CD8-positive, alpha-beta memory T cell (primary cell): ENCODE data around the gene NUCKS1. TPM values are rescaled to one million over a fixed set of nuclear protein-coding genes. Genes with fewer than 3 reads are reported as not detected.

ENCODE experiments used
- CTCF ChIA-PET: fragments of 350-600 bp; sonication (Branson Sonifier 250); formaldehyde crosslinking; loops from one replicate; lab custom pipeline; 2021; ENCODE audit warnings: antibody characterized with exemption; lab: Charles Lee
- POLR2A ChIA-PET: fragments of 350-600 bp; sonication (Branson Sonifier 250); formaldehyde crosslinking; loops from one replicate; lab custom pipeline; 2021; ENCODE audit warnings: antibody characterized with exemption; lab: Charles Lee
- DNase-seq, 5 donors: peaks; one replicate each; pipeline versions ENCODE4 v3.0.0 to v3.0.0-alpha.2; 2020 to 2022; ENCODE audit warnings: mixed read lengths in 1 of 5
- H3K27ac ChIP-seq: one replicate; pipeline ENCODE4 v1.7.0; 2013; ENCODE audit warnings: low read depth, mild to moderate bottlenecking, low read length, moderate library complexity
- H3K27me3 ChIP-seq: 2 replicates; pipeline ENCODE4 v1.7.0; 2013; ENCODE audit warnings: low read length, mild to moderate bottlenecking; ENCODE audit not compliant: insufficient read depth, poor library complexity, severe bottlenecking
- H3K36me3 ChIP-seq: 2 replicates; pipeline ENCODE4 v1.7.0; 2013; ENCODE audit warnings: mild to moderate bottlenecking, low read length, moderate library complexity; ENCODE audit not compliant: insufficient read depth
- H3K4me1 ChIP-seq: 2 replicates; pipeline ENCODE4 v1.7.0; 2013; ENCODE audit warnings: mild to moderate bottlenecking, low read length, moderate library complexity; ENCODE audit not compliant: insufficient read depth
- H3K4me3 ChIP-seq: 2 replicates; pipeline ENCODE4 v1.7.0; 2013; ENCODE audit warnings: mild to moderate bottlenecking, low read length
- H3K9me3 ChIP-seq: 2 replicates; pipeline ENCODE4 v1.7.0; 2013; ENCODE audit warnings: mild to moderate bottlenecking, low read length
- H3K27ac Mint-ChIP-seq, 8 donors: one replicate each; pipeline ENCODE4 v1.8.0; 2020 to 2021; ENCODE audit warnings: mixed read lengths in 8 of 8, mild to moderate bottlenecking in 6 of 8, inconsistent platforms in 3 of 8, moderate library complexity in 3 of 8
- H3K27me3 Mint-ChIP-seq, 2 donors: one replicate each; pipeline ENCODE4 v1.8.0; 2020 to 2021; ENCODE audit warnings: mixed read lengths in 2 of 2, mild to moderate bottlenecking in 1 of 2, moderate library complexity in 1 of 2
- H3K36me3 Mint-ChIP-seq, 3 donors: one replicate each; pipeline ENCODE4 v1.8.0; 2020 to 2021; ENCODE audit warnings: mixed read lengths in 3 of 3, inconsistent platforms in 1 of 3, mild to moderate bottlenecking in 1 of 3
- H3K4me1 Mint-ChIP-seq, 3 donors: one replicate each; pipeline ENCODE4 v1.8.0; 2020 to 2021; ENCODE audit warnings: mixed read lengths in 3 of 3, inconsistent platforms in 1 of 3, mild to moderate bottlenecking in 1 of 3
- H3K4me3 Mint-ChIP-seq, 7 donors: one replicate each; pipeline ENCODE4 v1.8.0; 2020 to 2021; ENCODE audit warnings: mixed read lengths in 7 of 7, mild to moderate bottlenecking in 6 of 7, moderate library complexity in 4 of 7, inconsistent platforms in 2 of 7
- H3K9me3 Mint-ChIP-seq, 5 donors: one replicate each; pipeline ENCODE4 v1.8.0; 2020 to 2022; ENCODE audit warnings: mixed read lengths in 5 of 5, mild to moderate bottlenecking in 3 of 5, moderate library complexity in 2 of 5, inconsistent platforms in 1 of 5
- polyA plus RNA-seq: library from polyadenylated mRNA; unstranded; fragments of 300-500 nt; fragmentation: Illumina TruSeq; gene quantifications from one replicate; pipeline ENCODE4 v1.2.3, GENCODE V29; 2021
- total RNA-seq, 2 experiments: library from RNA; stranded (reverse); gene quantifications; one replicate each; pipeline ENCODE4 v1.2.3, GENCODE V29; 2021

NUCKS1 gene
- total and polyA plus RNA-seq, 3 experiments from 2014 or later = 18.9 to 202 (median 162) TPM

- Histone ChIP-seq H3K4me3 (no peak overlapping the region), H3K27me3 (no peaks in the 10 kb centered on the region), H3K4me1 (no peaks in the 10 kb centered on the region), H3K9me3 (no peaks in the 10 kb centered on the region), H3K36me3 (peaks cover 24% of the 10 kb centered on the region), H3K27ac (no peak overlapping the region)
- Mint-ChIP-seq H3K9me3 (no peaks in the 10 kb centered on the region), H3K4me1 (no peaks in the 10 kb centered on the region), H3K4me3 (no peak overlapping the region), H3K36me3 (peaks cover 0 to 77% (median 15%) of the 10 kb centered on the region in 3 donors), H3K27me3 (no peaks in the 10 kb centered on the region), H3K27ac (peak overlapping the region in 2 of 8 donors; percentile 58 to 70)
- peak; percentile 38 to 72 (median 41) for DNase-seq
- POLR2A ChIA-PET = interaction anchor here (0.5 to 2.2 kb wide), 2 partner anchors 185 to 316 kb away, joined by 5 read pairs; no protein-coding TSS in a partner anchor
- CTCF ChIA-PET = interaction anchor here (0.6 to 10.3 kb wide), 24 partner anchors 8 to 317 kb away, joined by 3 to 133 read pairs (median 3); partner anchors contain the start of gene RAB7B
Observed at GRCh38 chr1:205791568-205792180, 41.7 kb upstream of the NUCKS1 start.

- CTCF ChIA-PET = interaction anchor here (1.6 to 10.3 kb wide), 2 partner anchors 191 to 319 kb away, joined by 5 to 133 read pairs; no protein-coding TSS in a partner anchor
- Histone ChIP-seq H3K27ac (peak overlapping the region; percentile 49), H3K36me3 (peaks cover under 1% of the 10 kb centered on the region), H3K4me1 (peaks cover 9% of the 10 kb centered on the region), H3K4me3 (no peak overlapping the region), H3K27me3 (no peaks in the 10 kb centered on the region), H3K9me3 (no peaks in the 10 kb centered on the region)
- peak overlapping the region in 1 of 8 donors; percentile 24 for H3K27ac Mint-ChIP-seq
- peaks cover 0 to 36% (median 7%) of the 10 kb centered on the region in 3 donors for H3K36me3 Mint-ChIP-seq
- H3K4me1 Mint-ChIP-seq = peaks cover 5 to 7% (median 6%) of the 10 kb centered on the region in 3 donors
- no peaks in the 10 kb centered on the region for H3K27me3 Mint-ChIP-seq
- no peak overlapping the region for H3K4me3 Mint-ChIP-seq
- DNase-seq = no peak
- POLR2A ChIA-PET = no interaction called here
- no peaks in the 10 kb centered on the region for H3K9me3 Mint-ChIP-seq
Observed at GRCh38 chr1:205787287-205787916, 37.4 kb upstream of the NUCKS1 start.

GRCh38 chr1:205786601-205787000, 36.6 kb upstream of the NUCKS1 start:
- POLR2A ChIA-PET = no interaction called here
- no peak for DNase-seq
- H3K27ac Mint-ChIP-seq = no peak overlapping the region

GRCh38 chr1:205785446-205785845, 35.5 kb upstream of the NUCKS1 start:
- Histone ChIP-seq H3K4me1 (peaks cover 9% of the 10 kb centered on the region), H3K27ac (no peak overlapping the region), H3K36me3 (no peaks in the 10 kb centered on the region), H3K27me3 (no peaks in the 10 kb centered on the region), H3K4me3 (no peak overlapping the region), H3K9me3 (no peaks in the 10 kb centered on the region)
- ChIA-PET CTCF (interaction anchor here (1.3 to 1.7 kb wide), 3 partner anchors 76 to 192 kb away, joined by 3 to 7 read pairs (median 5); no protein-coding TSS in a partner anchor), POLR2A (no interaction called here)
- no peak for DNase-seq
- H3K36me3 Mint-ChIP-seq = peaks cover 0 to 16% (median 4%) of the 10 kb centered on the region in 3 donors
- H3K9me3 Mint-ChIP-seq = no peaks in the 10 kb centered on the region
- H3K27ac Mint-ChIP-seq = no peak overlapping the region
- no peak overlapping the region for H3K4me3 Mint-ChIP-seq
- H3K27me3 Mint-ChIP-seq = no peaks in the 10 kb centered on the region
- H3K4me1 Mint-ChIP-seq = peaks cover 5 to 9% (median 8%) of the 10 kb centered on the region in 3 donors

More at GRCh38 chr1:205786601-205787000, 36.6 kb upstream of the NUCKS1 start:
- Mint-ChIP-seq H3K4me1 (peaks cover 5 to 9% (median 8%) of the 10 kb centered on the region in 3 donors), H3K36me3 (peaks cover 0 to 28% (median 7%) of the 10 kb centered on the region in 3 donors), H3K9me3 (no peaks in the 10 kb centered on the region), H3K27me3 (no peaks in the 10 kb centered on the region), H3K4me3 (no peak overlapping the region)
- H3K4me1 ChIP-seq = peaks cover 9% of the 10 kb centered on the region
- no peaks in the 10 kb centered on the region for H3K27me3 ChIP-seq
- no peaks in the 10 kb centered on the region for H3K9me3 ChIP-seq
- H3K4me3 ChIP-seq = no peak overlapping the region
- H3K36me3 ChIP-seq = no peaks in the 10 kb centered on the region
- H3K27ac ChIP-seq = peak overlapping the region; percentile 42
- CTCF ChIA-PET = interaction anchor here (1.3 kb wide), 2 partner anchors 77 to 191 kb away, joined by 3 to 5 read pairs; no protein-coding TSS in a partner anchor

- ChIA-PET CTCF (interaction anchor here (1.2 to 1.7 kb wide), 2 partner anchors 22 to 193 kb away, joined by 3 to 7 read pairs; no protein-coding TSS in a partner anchor), POLR2A (no interaction called here)
- H3K4me1 ChIP-seq = peaks cover 9% of the 10 kb centered on the region
- H3K4me3 Mint-ChIP-seq = no peak overlapping the region
- H3K4me3 ChIP-seq = no peak overlapping the region
- H3K36me3 ChIP-seq = no peaks in the 10 kb centered on the region
- no peaks in the 10 kb centered on the region for H3K27me3 Mint-ChIP-seq
- peaks cover 6 to 10% (median 8%) of the 10 kb centered on the region in 3 donors for H3K4me1 Mint-ChIP-seq
- no peaks in the 10 kb centered on the region for H3K27me3 ChIP-seq
- no peaks in the 10 kb centered on the region for H3K9me3 ChIP-seq
- DNase-seq = no peak
- peaks cover 0 to 2% (median 0%) of the 10 kb centered on the region in 3 donors for H3K36me3 Mint-ChIP-seq
- H3K27ac ChIP-seq = no peak overlapping the region
- no peaks in the 10 kb centered on the region for H3K9me3 Mint-ChIP-seq
- H3K27ac Mint-ChIP-seq = no peak overlapping the region
Observed at GRCh38 chr1:205783904-205784303, 33.9 kb upstream of the NUCKS1 start.

GRCh38 chr1:205783433-205783795, 33.4 kb upstream of the NUCKS1 start:
- POLR2A ChIA-PET = no interaction called here
- Mint-ChIP-seq H3K4me1 (peaks cover 8 to 14% (median 10%) of the 10 kb centered on the region in 3 donors), H3K9me3 (no peaks in the 10 kb centered on the region), H3K4me3 (no peak overlapping the region), H3K27me3 (no peaks in the 10 kb centered on the region), H3K27ac (no peak overlapping the region), H3K36me3 (peaks cover 0 to 2% (median 0%) of the 10 kb centered on the region in 3 donors)
- Histone ChIP-seq H3K9me3 (no peaks in the 10 kb centered on the region), H3K36me3 (no peaks in the 10 kb centered on the region), H3K27ac (no peak overlapping the region), H3K4me1 (peaks cover 9% of the 10 kb centered on the region), H3K4me3 (no peak overlapping the region), H3K27me3 (no peaks in the 10 kb centered on the region)
- no peak for DNase-seq
- CTCF ChIA-PET = interaction anchor here (1.2 to 2.1 kb wide), 2 partner anchors 8 to 125 kb away, joined by 3 to 13 read pairs; no protein-coding TSS in a partner anchor

- POLR2A ChIA-PET = no interaction called here
- H3K9me3 Mint-ChIP-seq = no peaks in the 10 kb centered on the region
- no peak overlapping the region for H3K4me3 Mint-ChIP-seq
- Histone ChIP-seq H3K36me3 (no peaks in the 10 kb centered on the region), H3K9me3 (no peaks in the 10 kb centered on the region), H3K27ac (no peak overlapping the region), H3K27me3 (no peaks in the 10 kb centered on the region), H3K4me3 (no peak overlapping the region), H3K4me1 (peaks cover 9% of the 10 kb centered on the region)
- CTCF ChIA-PET = interaction anchor here (0.6 to 2.1 kb wide), 9 partner anchors 8 to 324 kb away, joined by 3 to 13 read pairs (median 3); no protein-coding TSS in a partner anchor
- peak in 1 of 5 donors; percentile 29 for DNase-seq
- no peaks in the 10 kb centered on the region for H3K27me3 Mint-ChIP-seq
- peak overlapping the region in 4 of 8 donors; percentile 3 to 52 (median 10) for H3K27ac Mint-ChIP-seq
- peaks cover 0 to under 1% (median 0%) of the 10 kb centered on the region in 3 donors for H3K36me3 Mint-ChIP-seq
- H3K4me1 Mint-ChIP-seq = peaks cover 12 to 14% (median 13%) of the 10 kb centered on the region in 3 donors
Observed at GRCh38 chr1:205782627-205783432, 32.8 kb upstream of the NUCKS1 start.
